ENCODE measurements around the gene TEAD4. TPM values are rescaled to one million over a fixed set of nuclear protein-coding genes. Genes with fewer than 3 reads are reported as not detected.

Gene TEAD4
- total RNA-seq, 1 donor = 14.6 TPM

- DNase-seq (ENCODE audit: low read depth) = no peak
- no peak overlapping the region for H3K4me3 ChIP-seq (ENCODE audit: low read depth, low read length)
- TF ChIP-seq CTCF (IDR thresholded peaks at IDR 0.05; ENCODE audit: insufficient read depth, low read length) = no peak
These were observed 55.4 kb downstream of the TEAD4 start for GRCh38 chr12:3014641-3015040.

GRCh38 chr12:3015356-3015755, 56.2 kb downstream of the TEAD4 start:
- TF ChIP-seq CTCF (IDR thresholded peaks at IDR 0.05; ENCODE audit: insufficient read depth, low read length) = no peak
- H3K4me3 ChIP-seq (ENCODE audit: low read depth, low read length) = no peak overlapping the region
- DNase-seq (ENCODE audit: low read depth) = no peak

GRCh38 chr12:3016191-3016590, 57.0 kb downstream of the TEAD4 start:
- no peak for TF ChIP-seq CTCF (IDR thresholded peaks at IDR 0.05; ENCODE audit: insufficient read depth, low read length)
- no peak overlapping the region for H3K4me3 ChIP-seq (ENCODE audit: low read depth, low read length)
- no peak for DNase-seq (ENCODE audit: low read depth)

GRCh38 chr12:3017281-3017680, 58.1 kb downstream of the TEAD4 start:
- DNase-seq (ENCODE audit: low read depth) = no peak
- no peak for TF ChIP-seq CTCF (IDR thresholded peaks at IDR 0.05; ENCODE audit: insufficient read depth, low read length)
- H3K4me3 ChIP-seq (ENCODE audit: low read depth, low read length) = no peak overlapping the region

- H3K4me3 ChIP-seq (ENCODE audit: low read depth, low read length) = no peak overlapping the region
- TF ChIP-seq CTCF (IDR thresholded peaks at IDR 0.05; ENCODE audit: insufficient read depth, low read length) = no peak
- DNase-seq (ENCODE audit: low read depth) = no peak
These were observed 59.2 kb downstream of the TEAD4 start for GRCh38 chr12:3018284-3019004.

- DNase-seq (ENCODE audit: low read depth) = no peak
- no peak for TF ChIP-seq CTCF (IDR thresholded peaks at IDR 0.05; ENCODE audit: insufficient read depth, low read length)
- H3K4me3 ChIP-seq (ENCODE audit: low read depth, low read length) = no peak overlapping the region
These were observed 59.9 kb downstream of the TEAD4 start for GRCh38 chr12:3019005-3019680.

Data from fibroblast of the aortic adventitia (primary cell).